Adrenal gland (tissue), 12 donors: Measurements from ENCODE around the gene TPSD1. TPM values are rescaled to one million over a fixed set of nuclear protein-coding genes. Genes with fewer than 3 reads are reported as not detected.

ENCODE experiments used
- DNase-seq, 7 donors: peaks; one replicate each; pipeline ENCODE4 v3.0.0-alpha.2; 2019 to 2020
- H3K27ac ChIP-seq, 5 donors: fragments of 200-600 bp; sonication (generic) in 4 of 5; 1 replicate in 3 of 5; 2 replicates in 2 of 5; pipeline versions ENCODE4 v1.5.1 to v1.8.0; 2016 to 2020; ENCODE audit warnings: mild to moderate bottlenecking in 1 of 5
- H3K27me3 ChIP-seq: fragments of 200-600 bp; 2 replicates; pipeline ENCODE4 v1.8.0; 2021
- H3K36me3 ChIP-seq, 2 donors: fragments of 200-600 bp; replicated peaks in 1 of 2; 1 replicate in 1 of 2; 2 replicates in 1 of 2; pipeline versions ENCODE4 v1.5.1 to v1.8.0; 2018 to 2022
- H3K4me1 ChIP-seq, 2 donors: fragments of 200-600 bp; replicated peaks in 1 of 2; 1 replicate in 1 of 2; 2 replicates in 1 of 2; pipeline versions ENCODE4 v1.5.1 to v1.8.0; 2018 to 2021
- H3K4me3 ChIP-seq, 4 donors: fragments of 200-600 bp; sonication (generic) in 3 of 4; one replicate each; pipeline ENCODE4 v1.5.1; 2016 to 2018
- H3K9me3 ChIP-seq, 3 donors: fragments of 200-600 bp; sonication (generic) in 1 of 3; replicated peaks in 1 of 3; 1 replicate in 2 of 3; 2 replicates in 1 of 3; pipeline versions ENCODE4 v1.5.1 to v1.8.0; 2016 to 2021
- POLR2A ChIP-seq, 2 donors: fragments of 450-650 bp; IDR thresholded peaks; one replicate each; pipeline ENCODE4 v1.6.1; 2017; ENCODE audit warnings: antibody characterized with exemption in 2 of 2, mild to moderate bottlenecking in 2 of 2, moderate library complexity in 1 of 2
- WGBS, 4 donors: extraction: QIAGEN DNeasy Blood & Tissue Kit in 2 of 4; methylation state at CpG; one replicate each; pipeline versions ENCODE4 v1.1.5 to v1.1.7; 2013 to 2017; 5-methylcytosine and 5-hydroxymethylcytosine counted together
- intact Hi-C, 2 donors: fragments of 100-400 bp; cut with DNase I; formaldehyde crosslinking; loops; one replicate each; pipeline versions ENCODE4 v1.14.1 to v1.15.0; 2022 to 2023
- polyA plus RNA-seq, 3 donors: library from polyadenylated mRNA; stranded (reverse); fragments of 200-250 nt in 2 of 3; fragments of 350-450 nt in 1 of 3; fragmentation: Illumina TruSeq in 1 of 3; extraction: RNeasy Lipid Tissue Mini Kit (QIAGEN cat#74804) in 1 of 3; gene quantifications; one replicate each; pipeline ENCODE4 v1.2.3, GENCODE V29; 2013 to 2014
- total RNA-seq, 9 donors: library from RNA; depleted of rRNA in 4 of 9; stranded (reverse); fragments of >200 nt in 4 of 9; fragments of 120-200 nt in 1 of 9; fragmentation: NEBNext Ultra II Directional in 1 of 9; extraction: Animal tissue kit (Norgen Biotek cat#: 25700) in 1 of 9; gene quantifications; one replicate each; pipeline versions ENCODE4 v1.1.0 to v1.2.4, GENCODE V29; 2013 to 2023
- TF ChIP-seq, protein P1 (sequence below), 6 experiments: fragments of 450-650 bp in 4 of 6; fragments of 200-600 bp in 2 of 6; sonication (generic) in 1 of 6; IDR thresholded peaks; 1 replicate in 5 of 6; 2 replicates in 1 of 6; pipeline versions ENCODE4 v1.5.1 to v1.8.0; 2016 to 2021; ENCODE audit warnings: antibody characterized with exemption in 6 of 6, mild to moderate bottlenecking in 2 of 6, moderate library complexity in 1 of 6
- donor health status: healthy with polysubstance abuse.
- donor health status: Bipolar disorder and iron deficiency.
- donor health status: DM: yes; HTN: yes; CAD: no.
- donor health status: DM: no; HTN: no; CAD: no.
- donor health status: DM: no; HTN: no; CAD: no.
- donor health status: DM: yes; HTN: yes; CAD: no.

TPSD1 gene
- total and polyA plus RNA-seq, 12 donors, result 0.24 TPM; not detected in 11

DNA sequence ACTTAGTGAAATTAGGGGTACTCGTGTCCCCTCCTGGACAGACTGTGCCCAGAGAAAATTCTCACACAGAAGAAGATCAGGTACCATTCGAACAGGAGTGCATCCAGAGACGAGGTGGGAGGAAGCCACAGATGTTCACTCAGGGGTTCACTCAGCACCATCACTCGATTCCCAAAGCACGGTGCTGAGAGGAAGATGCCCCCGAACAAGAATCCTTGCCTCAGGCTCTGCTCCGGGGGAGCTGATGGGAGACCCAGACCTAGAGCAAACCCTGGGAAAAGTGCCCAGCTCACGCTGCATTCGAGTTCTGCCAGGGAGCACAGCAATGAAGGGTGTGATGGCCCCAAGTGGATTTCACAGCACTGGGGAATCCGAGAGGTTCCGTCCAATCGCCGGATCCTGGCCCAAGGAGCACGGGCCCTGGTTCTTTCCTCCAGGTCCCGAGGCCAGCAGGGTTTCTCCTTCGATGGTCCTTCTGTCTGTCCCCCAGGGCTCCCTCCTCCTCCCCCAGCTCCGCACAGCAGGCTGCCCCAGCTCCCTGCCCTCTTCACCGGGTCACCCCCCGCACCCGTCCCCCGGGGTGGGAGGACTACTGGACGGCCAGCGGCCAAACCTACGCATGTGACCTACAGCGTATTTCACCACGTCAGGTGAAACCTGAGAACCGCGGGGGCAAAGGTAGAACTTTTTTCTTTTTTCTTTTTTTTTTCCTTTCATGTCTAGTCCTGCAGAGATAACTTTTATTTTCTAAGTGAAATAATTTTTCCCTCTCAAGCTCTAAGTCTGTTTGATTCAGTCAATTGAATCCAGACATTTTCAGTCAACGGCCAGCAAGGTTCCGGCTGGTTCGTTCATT is 43.4 kb downstream of the TPSD1 start:
- H3K4me3 ChIP-seq, result no peak overlapping the region
- TF ChIP-seq, protein P1, sequence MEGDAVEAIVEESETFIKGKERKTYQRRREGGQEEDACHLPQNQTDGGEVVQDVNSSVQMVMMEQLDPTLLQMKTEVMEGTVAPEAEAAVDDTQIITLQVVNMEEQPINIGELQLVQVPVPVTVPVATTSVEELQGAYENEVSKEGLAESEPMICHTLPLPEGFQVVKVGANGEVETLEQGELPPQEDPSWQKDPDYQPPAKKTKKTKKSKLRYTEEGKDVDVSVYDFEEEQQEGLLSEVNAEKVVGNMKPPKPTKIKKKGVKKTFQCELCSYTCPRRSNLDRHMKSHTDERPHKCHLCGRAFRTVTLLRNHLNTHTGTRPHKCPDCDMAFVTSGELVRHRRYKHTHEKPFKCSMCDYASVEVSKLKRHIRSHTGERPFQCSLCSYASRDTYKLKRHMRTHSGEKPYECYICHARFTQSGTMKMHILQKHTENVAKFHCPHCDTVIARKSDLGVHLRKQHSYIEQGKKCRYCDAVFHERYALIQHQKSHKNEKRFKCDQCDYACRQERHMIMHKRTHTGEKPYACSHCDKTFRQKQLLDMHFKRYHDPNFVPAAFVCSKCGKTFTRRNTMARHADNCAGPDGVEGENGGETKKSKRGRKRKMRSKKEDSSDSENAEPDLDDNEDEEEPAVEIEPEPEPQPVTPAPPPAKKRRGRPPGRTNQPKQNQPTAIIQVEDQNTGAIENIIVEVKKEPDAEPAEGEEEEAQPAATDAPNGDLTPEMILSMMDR (IDR thresholded peaks at IDR 0.05), result no peak
- TF ChIP-seq POLR2A (IDR thresholded peaks at IDR 0.05), result peak in 1 of 2 donors; percentile 8
- DNase-seq, result peak in 3 of 7 donors; percentile 56 to 70 (median 63)
- WGBS, 4 donors, result 61 to 67% (median 63%) methylated on average over 28 to 31 of the region's 31 CpGs
- no peaks in the 10 kb centered on the region for H3K9me3 ChIP-seq
- no peak overlapping the region for H3K27ac ChIP-seq
- H3K27me3 ChIP-seq, result no peaks in the 10 kb centered on the region
- peaks cover 4 to 12% of the 10 kb centered on the region in 2 donors for H3K4me1 ChIP-seq
- no peaks in the 10 kb centered on the region for H3K36me3 ChIP-seq
- intact Hi-C loops, result no loop called here

DNA sequence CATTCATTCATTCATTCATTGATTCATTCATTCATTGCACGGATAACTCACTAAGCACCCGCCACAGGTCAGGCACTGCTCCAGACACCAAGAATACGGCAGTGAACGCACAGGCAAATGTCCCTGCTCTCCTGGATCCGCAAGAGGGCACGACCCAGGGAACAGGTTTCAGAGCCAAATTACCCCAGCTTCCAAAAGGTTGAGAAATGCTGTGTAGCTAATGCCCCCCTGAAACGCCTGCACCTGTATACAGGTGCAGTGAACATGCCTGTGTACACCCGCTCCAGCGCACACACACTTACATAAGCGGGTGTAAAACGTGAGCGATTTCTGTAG is 44.0 kb downstream of the TPSD1 start:
- no peak overlapping the region for H3K4me3 ChIP-seq
- TF ChIP-seq, protein P1 (IDR thresholded peaks at IDR 0.05), result no peak
- TF ChIP-seq POLR2A (IDR thresholded peaks at IDR 0.05), result no peak
- no peaks in the 10 kb centered on the region for H3K36me3 ChIP-seq
- H3K27me3 ChIP-seq, result no peaks in the 10 kb centered on the region
- 70 to 77% (median 72%) methylated on average over 12 of the region's 12 CpGs for WGBS, 4 donors
- DNase-seq, result no peak
- H3K9me3 ChIP-seq, result no peaks in the 10 kb centered on the region
- H3K27ac ChIP-seq, result no peak overlapping the region
- H3K4me1 ChIP-seq, result peaks cover 4 to 12% of the 10 kb centered on the region in 2 donors
- intact Hi-C loops, result no loop called here

DNA sequence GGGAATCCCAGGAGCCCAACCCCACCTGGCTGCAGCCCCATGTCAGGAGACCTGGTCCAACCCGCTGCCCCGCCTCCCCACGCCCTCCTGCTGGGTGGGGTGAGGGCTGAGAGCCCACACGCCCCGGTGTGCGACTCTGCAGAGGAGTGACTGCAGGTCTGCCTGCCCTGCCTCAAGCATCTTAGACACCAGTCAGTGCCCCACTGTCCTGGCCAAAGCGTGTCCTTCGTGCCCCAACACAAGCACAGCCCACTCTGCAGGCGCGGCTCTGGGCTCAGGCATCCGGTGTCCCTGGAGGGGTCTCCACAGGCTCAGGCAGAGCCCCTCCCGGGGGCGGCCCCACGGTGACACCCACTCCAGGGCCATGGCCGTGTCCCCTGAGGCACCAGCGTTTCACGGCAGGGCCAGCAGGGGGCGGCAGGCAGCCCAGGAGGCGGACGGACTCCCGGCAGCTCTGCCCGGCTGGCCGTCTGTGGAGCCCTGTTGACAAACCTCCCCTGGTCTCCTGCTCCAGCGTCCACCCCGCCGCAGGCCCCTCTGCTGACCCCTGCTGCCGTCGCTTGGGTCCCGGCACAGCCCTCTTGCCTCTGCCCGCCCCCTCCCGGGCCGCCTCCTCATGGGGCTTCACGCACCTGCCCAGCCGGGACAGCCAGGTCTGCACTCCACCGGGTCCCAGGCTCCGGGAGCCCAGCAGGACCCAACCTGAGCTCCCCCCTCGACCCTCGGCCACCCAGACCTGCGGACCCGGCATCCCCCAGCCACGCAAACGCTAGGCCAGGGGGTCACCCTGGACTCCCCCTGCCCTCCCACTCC is 45.0 kb downstream of the TPSD1 start:
- H3K4me1 ChIP-seq, result peaks cover 4 to 12% of the 10 kb centered on the region in 2 donors
- intact Hi-C loops, result no loop called here
- DNase-seq, result peak; percentile 72 to 85 (median 82)
- 9 to 26% (median 13%) methylated on average over 8 to 42 of the region's 42 CpGs for WGBS, 4 donors
- H3K27me3 ChIP-seq, result no peaks in the 10 kb centered on the region
- no peak overlapping the region for H3K27ac ChIP-seq
- H3K36me3 ChIP-seq, result no peaks in the 10 kb centered on the region
- peak overlapping the region in 1 of 4 donors; percentile 35 for H3K4me3 ChIP-seq
- no peaks in the 10 kb centered on the region for H3K9me3 ChIP-seq
- TF ChIP-seq, protein P1 (IDR thresholded peaks at IDR 0.05), result peak; percentile 59 to 85 (median 82)
- no peak for TF ChIP-seq POLR2A (IDR thresholded peaks at IDR 0.05)

- H3K27me3 ChIP-seq, result no peaks in the 10 kb centered on the region
- H3K4me1 ChIP-seq, result peaks cover 4 to 12% of the 10 kb centered on the region in 2 donors
- DNase-seq, result no peak
- H3K27ac ChIP-seq, result no peak overlapping the region
- TF ChIP-seq POLR2A (IDR thresholded peaks at IDR 0.05), result no peak
- TF ChIP-seq, protein P1 (IDR thresholded peaks at IDR 0.05), result no peak
- H3K4me3 ChIP-seq, result no peak overlapping the region
- WGBS, 4 donors, result 71 to 74% (median 73%) methylated on average over 11 to 12 of the region's 12 CpGs
- no peaks in the 10 kb centered on the region for H3K9me3 ChIP-seq
- H3K36me3 ChIP-seq, result no peaks in the 10 kb centered on the region
- intact Hi-C loops, result no loop called here
Measured at GRCh38 chr16:1301562-1301961, 45.7 kb downstream of the TPSD1 start.
